NCI-H748 treated with DMSO at 0.1 percent for 48 hours (cell line): ENCODE data around the gene RUNX1.

Experiments
- DNase-seq: peaks from one replicate; lab custom pipeline; 2025; lab: John Stamatoyannopoulos, UW

Gene RUNX1

DNA sequence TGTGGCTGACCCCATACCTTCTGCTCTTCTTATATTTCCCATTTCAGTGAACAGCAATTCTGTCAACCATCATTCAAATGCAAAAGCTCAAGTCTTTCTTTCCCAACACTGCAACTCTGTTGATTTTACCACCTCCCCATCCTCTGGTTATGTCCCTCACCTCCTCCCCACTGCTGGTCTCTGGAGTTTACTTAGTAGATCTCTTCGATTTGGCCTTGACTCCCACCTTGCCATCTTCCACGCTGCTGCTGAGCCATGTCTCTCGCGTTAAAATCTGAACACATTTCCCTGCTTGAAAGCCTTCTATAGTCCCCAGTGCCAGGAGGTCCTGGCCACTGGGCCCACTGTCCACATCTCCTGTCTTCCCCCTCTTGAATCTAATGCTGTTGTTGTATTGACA lies 125.5 kb downstream of the RUNX1 start:
- no peak for DNase-seq

DNA sequence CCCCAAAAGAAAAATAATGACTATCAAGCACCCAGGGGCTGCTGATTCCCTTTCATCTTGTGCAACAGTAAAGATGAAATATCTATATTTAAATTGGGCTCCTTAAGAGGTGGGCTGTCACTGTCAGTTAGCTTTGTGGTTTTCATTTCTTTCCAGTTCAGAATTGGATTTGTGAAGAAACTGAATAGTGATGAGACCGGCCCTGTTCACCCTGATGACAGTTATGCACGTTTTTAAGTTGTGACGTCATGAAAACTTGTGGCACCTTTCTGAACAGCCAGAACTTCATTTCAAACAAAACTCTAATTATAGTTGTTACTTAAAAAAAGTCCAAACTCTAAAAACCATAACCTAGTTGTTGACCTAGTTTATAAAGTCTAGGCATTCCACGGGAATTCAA lies 125.9 kb downstream of the RUNX1 start:
- DNase-seq, result no peak

DNA sequence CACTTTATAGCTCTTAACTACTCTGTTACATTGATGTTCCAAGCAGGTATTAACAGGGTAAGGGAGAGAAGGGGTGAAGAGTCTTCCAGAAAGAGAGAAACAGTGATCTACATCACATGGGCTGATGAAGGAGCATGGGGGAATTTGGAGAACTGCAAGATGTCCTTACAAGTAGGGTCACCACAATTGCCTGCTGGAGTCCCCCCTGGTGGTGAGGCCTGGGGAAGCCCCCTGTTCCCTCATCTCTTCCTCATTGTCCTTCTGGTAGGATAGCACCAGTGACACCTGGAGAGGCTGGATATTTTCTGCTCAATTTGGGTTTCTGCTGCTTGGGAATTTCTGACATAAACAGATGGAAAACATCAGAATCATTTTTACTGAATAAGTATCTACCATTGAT lies 126.6 kb downstream of the RUNX1 start:
- no peak for DNase-seq

DNA sequence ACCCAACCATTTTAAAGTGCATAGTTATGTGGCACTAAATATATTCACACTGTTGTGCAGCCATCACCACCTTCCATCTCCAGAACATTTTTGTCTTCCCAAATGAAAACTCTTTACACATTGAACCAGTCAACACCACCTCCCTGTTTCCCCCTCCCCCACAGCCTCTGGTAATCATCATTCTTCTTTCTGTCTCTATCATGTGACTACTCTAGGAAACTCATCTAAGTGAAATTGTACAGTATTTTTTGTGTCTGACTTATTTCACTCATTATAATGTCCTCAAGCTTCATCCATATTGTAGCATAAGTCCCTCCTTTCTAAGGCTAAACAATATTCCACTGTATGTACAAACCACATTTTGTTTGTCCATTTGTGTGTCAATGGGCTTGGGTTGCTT lies 128.0 kb downstream of the RUNX1 start:
- no peak for DNase-seq

DNA sequence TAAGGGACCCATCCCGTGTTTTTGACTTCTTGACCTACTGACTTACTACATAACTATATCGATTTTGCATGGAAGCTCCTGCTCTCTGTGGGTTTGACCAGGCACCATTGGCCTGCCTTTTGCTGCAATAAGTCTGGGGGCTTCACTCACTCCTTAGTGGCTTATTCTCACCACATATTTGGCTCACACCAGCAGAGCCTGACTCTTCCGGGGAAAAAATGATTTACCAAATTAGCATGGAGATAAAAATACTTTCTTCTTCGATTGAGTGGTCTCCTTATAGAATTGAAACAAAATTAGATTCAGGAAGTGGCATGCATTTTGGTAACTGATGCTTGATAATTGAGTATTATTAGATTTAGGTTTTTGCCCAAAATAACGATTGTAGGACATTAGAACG lies 129.7 kb downstream of the RUNX1 start:
- no peak for DNase-seq

DNA sequence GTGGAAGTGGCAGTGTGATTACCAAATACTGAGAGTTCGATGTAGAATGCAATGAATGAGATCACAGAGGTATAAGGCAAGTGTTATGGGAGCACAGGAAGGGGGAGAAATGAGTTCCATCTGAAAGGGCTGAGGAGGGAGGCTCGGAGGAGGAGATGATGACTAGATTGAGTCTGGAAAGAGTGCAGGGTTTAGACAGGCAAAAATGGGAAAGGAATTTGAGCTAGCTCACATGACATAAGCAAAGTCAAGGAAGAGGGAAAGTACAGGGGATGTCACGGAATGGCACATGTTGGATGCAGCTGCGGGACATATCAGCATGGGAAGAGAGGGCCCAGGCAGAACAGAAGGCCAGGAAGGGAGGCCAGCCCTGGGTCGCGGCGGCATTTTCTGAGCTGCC lies 132.7 kb downstream of the RUNX1 start:
- no peak for DNase-seq

DNA sequence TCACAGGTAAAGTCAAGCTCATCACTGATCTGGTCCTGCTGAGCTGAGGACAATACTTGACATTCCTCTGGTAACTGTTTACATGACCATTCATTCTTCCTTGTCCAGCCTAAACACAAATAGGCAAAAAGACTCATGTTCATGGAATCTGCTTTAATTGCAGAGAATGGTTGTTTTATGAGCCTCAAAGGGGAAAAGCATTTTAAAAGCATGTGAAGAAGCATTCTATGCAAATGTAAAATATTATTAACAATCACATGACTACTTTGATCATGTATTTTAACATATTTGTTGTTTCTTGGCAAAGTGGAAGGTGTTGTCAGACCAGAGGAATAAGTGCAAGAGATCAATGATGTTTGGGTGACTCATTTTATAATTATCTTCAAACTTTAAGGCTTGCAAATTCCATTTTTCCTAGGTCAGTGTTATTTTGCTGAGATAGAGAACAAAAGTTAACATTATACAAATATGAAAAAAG lies 133.7 kb downstream of the RUNX1 start:
- no peak for DNase-seq

DNA sequence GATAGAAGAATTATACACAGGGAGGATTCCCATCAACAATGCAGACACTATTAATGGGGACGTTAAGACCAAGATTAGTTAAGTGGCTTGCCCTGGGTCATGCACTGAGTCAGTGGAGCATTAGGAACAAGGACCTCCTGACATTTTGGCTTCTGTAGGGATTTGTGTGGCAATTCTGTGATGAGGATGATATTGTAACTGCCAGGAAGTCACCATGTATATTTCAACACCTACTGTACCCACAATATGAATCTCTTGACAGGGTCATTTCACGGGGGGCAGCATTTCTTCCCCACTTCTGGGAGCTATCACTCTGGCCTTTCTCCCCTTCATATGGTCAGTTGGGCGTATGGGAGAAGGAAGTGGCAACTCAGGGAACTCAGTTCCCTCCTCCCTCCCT lies 134.9 kb downstream of the RUNX1 start:
- DNase-seq, result no peak

DNA sequence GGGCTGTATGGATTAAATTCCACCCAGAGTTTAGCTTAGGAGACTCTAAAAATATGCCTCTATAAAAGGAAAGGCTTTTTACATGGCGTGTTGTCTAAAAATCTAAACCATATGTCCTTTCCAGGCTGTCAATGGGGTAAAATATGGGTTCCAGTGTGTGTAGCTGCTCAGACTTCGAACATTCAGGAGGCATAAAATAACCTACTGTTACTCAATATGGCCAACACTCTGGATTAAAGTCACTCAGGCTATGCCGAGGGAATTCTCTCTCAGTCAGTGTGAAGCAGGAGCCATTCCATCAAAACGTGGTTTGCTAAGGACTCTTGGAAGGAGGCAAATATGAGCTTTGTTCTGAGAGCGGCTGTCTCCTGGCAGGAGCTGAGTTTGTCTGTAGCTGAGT lies 135.3 kb downstream of the RUNX1 start:
- no peak for DNase-seq

DNA sequence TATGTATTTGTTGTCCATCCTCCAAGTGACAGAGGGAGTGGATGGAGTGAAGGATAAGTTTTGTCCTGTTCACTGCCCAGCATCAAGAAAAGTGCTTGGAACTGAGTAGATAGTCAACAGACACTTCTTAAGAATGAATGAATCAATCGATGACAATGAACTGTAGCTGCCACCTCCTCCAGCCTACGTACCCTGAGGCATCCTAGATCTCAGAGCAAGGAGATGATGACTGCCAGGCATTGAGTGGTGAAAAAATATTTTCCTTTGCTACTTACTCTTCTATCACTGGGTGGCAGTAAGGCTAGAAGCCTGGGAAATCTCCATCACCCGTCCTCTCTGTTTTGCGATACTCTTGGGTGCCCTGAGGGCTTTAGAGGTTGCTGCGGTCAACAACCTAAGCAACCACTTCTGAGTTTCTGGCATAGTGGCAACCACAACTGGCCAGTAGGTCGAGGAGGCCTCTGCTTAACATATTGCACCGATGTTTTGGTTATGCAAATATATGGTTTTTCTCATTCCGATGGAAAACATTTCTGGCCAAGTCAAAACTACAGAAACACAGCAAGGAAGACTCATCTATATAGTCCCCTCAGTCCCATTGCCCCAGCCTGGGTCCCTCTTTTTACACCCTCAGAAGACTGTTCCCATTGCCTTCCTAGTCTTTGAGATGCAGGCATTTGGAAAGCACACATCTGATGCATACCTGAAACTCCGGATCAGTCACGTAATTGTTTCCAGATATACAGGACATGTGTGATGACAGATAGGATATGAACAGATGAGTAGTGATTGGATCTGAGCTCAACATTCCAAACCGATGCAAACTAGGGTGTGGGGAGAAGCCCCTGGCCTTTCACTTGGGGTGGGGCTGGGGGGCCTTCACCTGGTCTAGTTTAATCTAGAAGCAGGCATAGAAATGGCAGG lies 136.8 kb downstream of the RUNX1 start:
- DNase-seq, result no peak

DNA sequence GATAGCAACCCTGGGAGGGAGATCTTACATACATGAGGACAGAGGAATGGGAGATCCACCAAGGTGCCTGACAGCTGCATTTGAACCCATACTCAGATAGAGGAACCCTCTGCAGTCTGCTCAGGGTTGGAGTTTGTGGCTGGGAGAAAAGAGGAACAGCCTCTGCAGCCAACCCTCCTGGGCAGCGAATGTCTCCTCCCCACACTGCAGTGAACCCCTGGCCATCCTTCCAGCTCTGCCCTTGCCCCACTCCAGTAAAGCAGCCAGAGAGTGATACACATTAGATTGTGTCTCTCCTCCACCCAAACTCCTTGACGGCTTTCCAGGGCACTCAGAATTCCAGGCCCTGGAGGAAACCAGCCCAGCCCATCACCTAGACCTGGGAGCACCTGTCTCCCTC lies 137.7 kb downstream of the RUNX1 start:
- DNase-seq, result no peak

DNA sequence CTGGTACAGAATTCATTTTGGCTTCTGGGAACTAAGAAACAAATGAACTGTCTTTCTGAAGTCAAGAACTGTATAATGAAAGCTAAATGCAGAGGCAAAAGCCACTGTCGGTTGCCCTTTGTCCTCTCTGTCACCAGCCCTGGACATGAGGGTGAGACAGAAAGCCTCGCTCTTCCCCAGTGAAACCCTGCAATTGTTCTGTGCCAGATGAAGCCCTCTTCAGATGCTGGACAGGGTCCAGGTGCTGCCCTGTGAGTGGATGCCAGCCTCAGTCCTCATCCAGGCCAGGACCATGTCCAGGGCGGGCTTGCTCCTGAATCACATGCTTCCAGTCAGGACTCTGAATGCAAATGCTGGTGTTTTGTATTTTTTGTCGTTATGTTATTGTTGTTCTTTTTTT lies 138.7 kb downstream of the RUNX1 start:
- DNase-seq, result no peak

DNA sequence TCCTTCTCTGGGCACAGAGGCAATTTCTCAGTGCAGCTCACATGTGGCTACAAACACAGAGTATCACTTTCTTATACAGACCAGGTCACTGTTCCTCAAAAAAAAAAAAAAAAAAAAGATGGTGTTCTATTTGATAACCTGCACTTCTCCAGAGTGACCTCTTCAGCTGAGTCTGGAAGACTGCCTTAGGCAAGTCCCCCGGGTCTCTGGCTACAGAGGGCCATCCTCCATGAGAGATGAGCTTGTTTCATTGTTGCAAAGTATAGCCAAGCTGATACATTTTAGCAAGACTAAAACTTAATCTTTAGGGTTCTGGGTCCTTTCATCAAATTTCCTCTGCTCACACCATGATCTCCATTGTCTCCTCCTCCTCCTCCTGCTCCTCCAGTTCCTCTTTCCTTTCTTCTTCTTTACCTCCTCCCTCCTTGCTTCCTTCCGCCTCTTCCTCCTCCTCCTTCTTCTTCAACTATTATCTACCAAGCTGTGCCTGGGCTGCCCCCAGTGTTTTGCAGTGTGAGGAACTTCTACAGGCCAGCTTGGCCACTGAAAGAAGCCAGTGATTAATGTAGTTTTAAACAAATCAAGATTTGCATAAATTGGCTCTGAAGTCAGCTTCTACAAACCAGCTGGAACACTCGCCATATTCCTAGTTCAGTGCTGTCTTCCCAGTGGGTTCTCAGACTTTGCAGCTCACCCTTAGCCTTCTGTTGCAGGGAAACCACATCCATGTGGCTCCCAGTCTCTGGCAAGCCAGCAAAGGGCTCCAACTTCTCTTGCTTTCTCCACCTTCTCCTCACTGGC lies 139.4 kb downstream of the RUNX1 start:
- no peak for DNase-seq

DNA sequence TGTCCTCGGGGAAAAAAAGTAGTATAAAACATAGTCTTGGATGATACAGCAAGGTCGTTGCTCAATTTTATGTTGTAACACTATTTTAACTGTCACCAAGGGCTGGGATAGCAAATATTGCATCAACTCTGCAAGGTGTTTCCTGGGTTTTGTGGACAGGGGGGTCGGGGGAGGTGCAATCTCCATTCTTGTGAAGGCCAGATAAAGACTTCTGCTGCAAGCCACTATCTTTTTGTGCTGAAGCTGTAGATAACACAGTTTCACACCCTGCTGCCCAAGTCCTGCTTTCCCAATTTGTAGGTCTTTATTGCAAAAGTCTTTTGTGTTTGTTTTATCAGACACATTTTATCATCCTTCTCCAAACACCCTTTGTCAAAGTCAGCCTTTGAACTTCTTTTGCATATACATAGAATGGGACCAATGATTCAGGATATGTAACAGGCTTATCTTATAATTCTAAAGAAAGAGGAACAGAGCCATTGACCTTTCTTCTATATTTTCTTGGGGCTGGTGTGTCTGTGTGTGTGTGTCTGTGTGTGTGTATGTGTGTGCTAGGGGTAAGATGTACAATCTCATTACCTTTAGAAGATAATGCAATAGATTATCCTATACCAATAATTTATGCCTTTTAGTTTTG lies 140.6 kb downstream of the RUNX1 start:
- no peak for DNase-seq

DNA sequence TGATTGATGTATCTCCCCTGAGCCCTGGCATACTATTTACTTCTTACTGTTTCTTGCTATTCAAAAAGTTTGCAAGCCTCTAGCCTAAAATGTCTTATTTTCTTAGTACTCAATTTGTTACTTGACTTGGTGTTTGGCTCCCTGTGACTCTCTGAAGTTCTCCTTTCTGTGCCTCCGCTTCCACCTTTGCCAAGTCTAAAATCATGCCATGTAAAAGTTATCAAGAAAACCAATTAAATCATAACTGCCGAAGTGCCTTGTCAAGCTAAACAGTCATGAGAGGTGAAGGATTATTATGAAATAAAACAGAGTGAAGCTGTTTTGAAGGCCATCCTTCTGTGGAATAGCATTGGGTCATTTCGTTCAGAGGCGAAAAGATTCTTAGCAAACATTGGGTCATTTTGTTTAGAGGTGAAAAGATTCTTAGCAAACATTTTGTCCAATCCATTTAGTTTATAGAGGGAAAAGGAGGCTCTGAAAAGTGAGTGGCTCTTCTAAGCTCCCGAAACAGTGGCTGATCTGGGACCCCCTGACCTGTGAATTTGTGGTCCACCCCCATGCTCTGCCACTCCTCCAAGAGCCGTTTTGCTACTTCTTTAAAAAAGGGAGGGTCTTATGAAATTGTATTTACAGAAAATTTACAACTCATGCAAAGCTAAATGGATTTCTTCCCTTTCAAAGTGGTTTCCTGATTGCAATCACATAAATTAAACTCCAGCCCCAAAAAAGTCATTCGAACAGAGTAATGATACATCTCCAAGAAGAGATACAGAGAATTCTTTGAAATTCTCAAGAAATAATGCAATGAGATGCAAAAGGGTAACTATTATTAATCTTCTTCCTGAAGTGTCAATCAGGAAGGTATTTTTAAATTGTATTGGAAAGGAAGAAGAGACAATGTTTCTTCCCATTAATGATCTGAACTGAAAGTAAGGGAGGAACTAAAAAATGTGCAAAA lies 141.4 kb downstream of the RUNX1 start:
- no peak for DNase-seq

DNA sequence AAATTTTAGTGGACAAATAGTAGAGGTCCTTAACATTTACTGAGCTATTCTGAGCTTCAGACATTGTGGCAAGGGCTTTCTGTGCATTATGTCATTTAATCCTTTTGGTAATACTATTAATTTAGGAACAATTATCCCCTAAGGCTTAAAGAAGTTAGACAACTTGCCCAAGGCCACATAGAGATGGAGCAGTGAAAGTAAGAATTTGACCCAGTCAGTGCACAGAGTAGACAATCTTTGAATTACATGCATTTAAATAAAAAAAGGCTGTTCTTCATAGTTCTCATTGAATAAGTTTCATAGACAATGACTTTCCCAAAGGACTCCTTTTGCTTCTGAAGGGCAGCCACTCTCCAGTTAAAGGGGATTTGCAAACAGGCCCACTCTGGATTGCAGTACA lies 142.7 kb downstream of the RUNX1 start:
- no peak for DNase-seq

DNA sequence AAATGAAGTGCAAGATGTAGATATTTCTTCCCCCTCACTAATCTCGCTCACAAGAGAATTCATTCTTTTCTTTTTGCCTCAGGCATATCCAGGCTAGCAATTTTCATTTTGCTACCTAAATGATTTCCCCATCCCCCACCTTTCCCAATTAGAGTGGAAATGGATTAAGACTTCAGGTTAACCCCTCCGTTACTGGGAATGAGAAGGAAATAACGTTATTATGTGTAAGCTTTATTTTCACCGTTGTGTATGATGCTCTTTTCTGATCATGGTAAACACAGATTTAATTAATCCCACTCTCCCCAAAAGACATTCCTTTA lies 143.9 kb downstream of the RUNX1 start:
- no peak for DNase-seq

DNA sequence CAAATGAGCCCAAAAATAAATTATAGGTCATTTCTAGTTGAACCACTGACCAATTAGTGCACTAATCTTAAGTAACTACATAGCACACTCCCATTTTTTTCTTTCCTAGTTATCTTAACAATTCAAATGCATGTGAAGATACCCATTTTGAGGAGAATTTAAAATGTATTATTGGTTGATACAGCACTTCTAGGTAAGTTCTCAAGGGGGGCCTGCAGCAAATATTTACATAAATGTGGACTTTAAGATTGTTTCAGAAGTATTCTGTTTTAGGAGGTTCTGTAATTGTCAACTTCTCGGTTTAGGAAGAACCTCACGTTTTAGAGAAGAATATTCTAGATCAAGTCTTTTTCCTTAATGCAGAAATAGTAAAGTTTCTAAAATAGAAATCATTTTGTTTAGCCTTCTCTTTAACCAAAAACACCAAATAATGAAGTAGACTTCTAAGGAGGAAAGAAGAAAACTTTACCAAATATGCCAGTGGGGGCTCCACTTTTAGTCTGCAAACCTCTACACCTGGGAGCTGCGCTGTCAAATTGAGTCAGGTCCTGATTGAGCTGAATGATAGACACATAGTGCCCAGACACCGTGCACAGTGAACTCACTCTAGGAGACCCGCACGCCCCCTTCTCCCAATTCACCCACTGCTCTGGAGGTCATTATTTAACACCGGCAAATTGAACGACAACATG lies 144.4 kb downstream of the RUNX1 start:
- no peak for DNase-seq

DNA sequence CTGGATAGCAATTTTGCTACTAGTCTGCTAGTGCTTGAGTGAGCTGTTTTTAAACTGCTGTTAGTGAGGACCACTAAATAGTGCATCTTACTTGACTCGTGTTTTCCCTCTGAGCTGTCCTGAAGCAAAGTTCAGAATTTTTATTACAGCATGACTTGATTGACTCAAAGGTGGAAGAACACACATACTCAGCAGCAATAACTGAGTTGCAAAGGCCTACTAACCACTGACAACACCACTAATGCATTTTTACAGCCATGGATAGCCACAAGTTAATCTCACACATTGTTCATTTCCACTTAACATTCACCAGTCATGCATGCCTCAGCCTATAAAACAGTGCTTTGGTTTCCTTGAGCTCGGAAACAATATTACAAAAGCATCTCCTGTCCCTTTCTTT lies 148.7 kb downstream of the RUNX1 start:
- DNase-seq, result no peak

DNA sequence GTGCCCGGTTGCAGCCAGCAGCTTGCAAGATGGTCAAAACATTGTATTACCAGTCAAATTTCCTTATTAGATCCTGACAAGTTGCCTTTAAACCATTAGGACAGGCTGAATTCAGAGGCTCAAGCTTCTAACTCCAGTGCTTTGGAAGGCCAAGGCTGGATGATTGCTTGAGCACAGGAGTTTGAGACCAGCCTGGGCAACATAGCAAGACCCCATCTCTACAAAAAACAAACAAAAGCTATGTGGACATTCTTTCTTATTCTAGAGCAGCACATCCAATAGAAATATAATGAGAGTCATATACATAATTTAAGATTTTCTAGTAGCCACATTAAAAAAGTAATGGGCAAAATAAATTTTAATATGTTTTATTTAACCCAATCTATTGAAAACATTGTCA lies 149.3 kb downstream of the RUNX1 start:
- DNase-seq, result no peak

DNA sequence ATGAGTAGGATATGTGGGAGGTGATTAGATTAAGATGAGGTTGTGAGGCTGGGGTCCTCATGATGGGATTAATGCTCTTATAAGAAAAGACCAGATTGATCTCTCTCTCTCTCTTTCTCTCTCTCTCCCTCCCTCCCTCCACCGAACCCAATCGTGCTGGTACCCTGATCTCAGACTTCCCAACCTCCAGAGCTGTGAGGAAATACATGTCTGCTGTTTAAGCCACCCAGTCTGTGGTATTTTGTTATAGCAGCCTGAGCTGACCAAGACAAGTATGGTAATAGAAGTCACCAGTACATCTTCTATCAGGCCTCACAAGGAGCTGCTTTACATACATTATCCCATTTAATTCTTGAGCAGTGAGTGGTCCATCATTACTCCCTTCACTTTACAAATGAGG lies 149.8 kb downstream of the RUNX1 start:
- DNase-seq, result no peak
